Measurements from ENCODE around the gene TAGLN.
A peak's percentile ranks its signal among the peaks of the same experiment; 100 is the strongest.
"Not testable (repeated sequence)": the region's sequence is repeated elsewhere in the genome, so short reads cannot be mapped to it uniquely, and the experiment has no call there.

Gene TAGLN

GRCh38 chr11:117197006-117197405 lies 2.2 kb upstream of the TAGLN start:
- no peak for DNase-seq

- peak; percentile 59 for DNase-seq
Measured at GRCh38 chr11:117197516-117198456, 1.4 kb upstream of the TAGLN start.

- no peak for DNase-seq
Measured at GRCh38 chr11:117198613-117199012, 557 bp upstream of the TAGLN start.

- DNase-seq, result no peak
Measured at GRCh38 chr11:117199916-117200812, 994 bp downstream of the TAGLN start.

- DNase-seq, result no peak
Measured at GRCh38 chr11:117200813-117201657, 1.9 kb downstream of the TAGLN start.

DNA sequence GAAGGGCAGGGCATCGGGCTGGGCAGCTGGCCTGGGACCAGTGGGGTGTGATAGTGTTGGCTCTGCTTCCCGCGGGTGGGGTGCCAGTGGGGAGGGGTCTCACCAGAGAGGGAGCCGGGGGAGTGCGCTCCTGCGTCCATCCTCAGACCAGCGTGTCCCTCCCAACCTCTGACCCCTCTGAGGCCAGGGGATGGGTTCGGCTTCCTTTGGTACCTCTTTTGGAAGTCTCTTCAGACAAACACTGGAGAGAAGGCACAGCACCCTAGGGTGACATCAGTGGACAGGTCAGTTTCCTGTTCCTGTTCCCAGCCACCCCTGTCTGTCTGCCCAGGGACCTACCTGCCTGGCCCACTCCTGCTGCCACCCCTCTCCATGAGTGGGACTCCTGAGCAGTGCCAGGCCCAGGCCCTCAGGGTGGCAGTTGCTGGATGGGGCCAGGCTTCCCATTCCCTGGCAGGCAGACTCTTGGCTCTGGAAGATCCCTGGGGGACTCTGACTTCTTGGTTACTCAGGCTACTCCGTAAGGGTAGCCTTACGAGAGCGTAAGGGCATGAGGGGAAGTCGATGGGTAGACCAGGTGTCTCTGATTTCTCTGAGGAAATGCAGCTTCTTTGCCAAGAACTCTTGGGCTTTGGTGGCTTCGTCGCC lies 2.6 kb downstream of the TAGLN start:
- DNase-seq, result no peak

DNA sequence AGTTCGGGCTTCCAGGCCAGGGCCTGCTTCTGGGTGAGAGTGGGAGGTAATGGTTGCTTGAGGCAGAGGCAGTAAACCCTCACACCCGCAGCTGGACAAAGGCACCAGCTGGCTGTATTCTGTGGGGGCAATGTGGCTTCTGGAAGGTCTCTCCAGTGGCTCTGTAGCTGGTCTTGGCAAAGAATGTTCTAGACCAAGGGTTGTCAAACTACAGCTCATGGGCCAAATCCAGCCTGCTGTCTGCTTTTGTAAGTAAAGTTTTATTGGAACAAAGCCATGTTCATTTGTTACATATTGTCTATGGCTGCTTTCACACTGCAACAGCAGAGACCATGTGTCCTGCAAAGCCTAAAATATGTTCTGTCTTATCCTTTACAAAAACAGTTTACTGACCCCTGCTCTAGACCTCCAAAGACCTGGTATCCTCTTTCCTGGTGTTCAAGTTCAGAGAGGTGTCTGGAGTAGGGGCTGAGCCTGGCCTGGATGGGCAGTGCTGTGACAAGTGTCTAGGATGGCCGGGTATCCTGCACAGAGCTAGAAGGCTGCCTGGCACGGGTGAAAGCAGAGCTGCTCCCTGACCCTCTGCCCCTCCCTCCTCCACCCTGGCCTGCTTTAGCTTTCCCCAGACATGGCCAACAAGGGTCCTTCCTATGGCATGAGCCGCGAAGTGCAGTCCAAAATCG lies 3.4 kb downstream of the TAGLN start:
- DNase-seq, result no peak

GRCh38 chr11:117203069-117203407 lies 3.9 kb downstream of the TAGLN start:
- no peak for DNase-seq

- DNase-seq, result no peak
Measured at GRCh38 chr11:117204283-117205080, 5.3 kb downstream of the TAGLN start.

GRCh38 chr11:117205211-117205818 lies 6.1 kb downstream of the TAGLN start:
- no peak for DNase-seq

DNA sequence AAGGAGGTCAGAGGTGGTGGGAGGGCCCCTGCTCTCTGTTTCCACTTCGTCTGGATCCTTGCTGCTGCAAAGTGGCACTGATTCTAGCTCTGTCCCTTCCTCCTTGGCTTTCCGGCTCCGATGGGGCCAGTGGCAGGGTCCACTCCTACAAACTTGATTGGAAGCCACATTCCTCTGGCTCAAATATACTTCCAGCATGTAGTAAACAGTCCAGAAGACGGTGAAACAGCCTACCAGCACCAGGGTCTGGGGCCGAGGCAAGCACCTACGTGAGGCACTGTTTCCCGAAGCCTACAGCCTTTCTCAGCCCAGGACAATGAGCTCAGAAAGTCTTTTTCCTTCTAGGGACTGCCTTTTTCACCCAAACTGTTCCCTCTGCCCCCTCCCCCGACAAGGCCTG lies 6.9 kb downstream of the TAGLN start:
- DNase-seq, result not testable (repeated sequence)

DNA sequence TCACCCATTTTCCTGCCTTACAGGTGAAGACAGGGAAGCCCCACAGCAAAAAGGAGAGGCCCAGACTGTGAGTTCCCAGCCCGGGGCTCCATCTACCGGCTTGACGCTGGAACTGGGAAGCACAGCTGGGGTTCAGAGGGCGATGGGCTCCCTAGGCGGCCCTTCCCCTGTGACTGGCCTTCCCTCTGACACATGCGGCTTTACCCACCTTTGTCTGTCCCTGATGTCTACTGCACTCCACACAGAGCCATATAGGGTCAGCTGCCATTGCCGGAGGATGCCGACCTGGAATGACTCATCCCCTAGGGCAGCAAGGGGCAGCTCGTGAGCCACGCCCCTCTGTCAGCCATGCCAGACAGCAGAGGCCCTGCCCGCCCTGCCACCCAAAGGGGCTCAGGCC lies 7.7 kb downstream of the TAGLN start:
- DNase-seq, result not testable (repeated sequence)

DNA sequence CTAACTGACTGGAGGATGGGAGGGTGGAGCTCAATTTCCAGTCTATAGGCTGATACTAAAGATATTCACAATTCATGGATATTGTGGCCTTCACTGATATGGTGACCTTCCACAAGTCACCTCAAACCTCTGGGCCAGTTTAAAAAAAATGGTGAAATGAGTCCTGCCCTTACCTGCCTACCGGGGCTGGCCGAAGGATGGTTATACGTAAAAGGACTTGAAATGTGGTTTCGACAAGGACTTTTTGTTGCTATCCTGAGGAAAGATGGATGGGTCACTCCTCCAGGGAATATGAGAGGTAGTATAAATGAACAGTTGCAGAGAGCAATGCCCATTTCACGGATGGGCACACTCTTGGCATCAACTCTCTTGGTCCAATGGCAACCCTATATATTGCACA lies 8.3 kb downstream of the TAGLN start:
- not testable (repeated sequence) for DNase-seq

GRCh38 chr11:117208710-117209109 lies 9.5 kb downstream of the TAGLN start:
- DNase-seq, result not testable (repeated sequence)

DNA sequence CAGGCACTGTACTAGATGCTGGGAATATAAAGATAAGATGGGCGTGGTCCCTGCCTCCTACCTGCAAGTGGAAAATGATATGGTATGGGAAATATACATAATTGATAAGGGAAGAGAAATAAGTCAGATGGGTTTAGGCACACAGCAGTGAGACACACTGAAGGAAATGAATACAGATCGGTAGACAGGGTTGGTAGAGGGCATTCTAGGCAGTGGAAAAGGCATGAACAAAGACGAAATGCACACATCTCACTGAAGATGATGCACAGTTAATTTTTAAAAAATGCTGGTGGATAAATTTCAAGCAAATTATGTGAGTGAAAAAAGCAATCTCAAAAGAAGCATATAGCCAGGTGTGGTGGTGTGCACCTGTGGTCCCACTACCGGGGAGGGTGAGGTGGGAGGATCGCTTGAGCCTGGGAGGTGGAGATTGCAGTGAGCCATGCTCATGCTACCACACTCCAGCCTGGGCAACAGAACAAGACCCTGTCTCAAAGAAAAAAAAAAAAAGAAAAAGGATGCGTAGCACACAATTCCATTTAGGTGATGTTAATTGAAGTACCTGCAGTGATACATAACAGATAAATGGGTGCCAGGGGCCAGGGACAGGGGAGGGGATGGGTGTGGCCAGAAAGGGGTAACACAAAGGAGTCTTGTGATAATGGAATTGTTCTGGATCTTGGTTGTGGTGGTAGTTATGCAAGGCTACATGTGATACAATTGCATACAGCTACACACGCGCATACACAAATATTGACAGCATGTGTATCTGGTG lies 10.4 kb downstream of the TAGLN start:
- not testable (repeated sequence) for DNase-seq

DNA sequence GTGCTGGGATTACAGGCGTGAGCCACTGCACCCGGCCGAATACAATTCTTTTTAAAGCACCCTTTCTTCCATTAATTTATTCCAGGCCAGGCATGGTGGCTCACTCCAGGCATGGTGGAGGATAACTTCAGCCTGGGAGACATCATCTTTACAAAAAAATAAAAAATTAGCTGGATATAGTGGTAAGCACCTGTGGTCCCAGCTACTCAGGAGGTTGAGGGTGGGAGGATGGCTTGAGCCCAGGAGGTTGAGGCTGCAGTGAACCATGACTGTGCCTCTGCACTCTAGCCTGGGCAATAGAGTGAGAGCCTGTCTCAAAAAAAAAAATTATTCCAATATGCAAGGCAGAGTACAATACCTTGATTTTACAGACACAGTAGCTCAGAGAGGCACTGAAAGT lies 11.4 kb downstream of the TAGLN start:
- no peak for DNase-seq

- no peak for DNase-seq
Measured at GRCh38 chr11:117212697-117213355, 13.7 kb downstream of the TAGLN start.

- no peak for DNase-seq
Measured at GRCh38 chr11:117214404-117215110, 15.4 kb downstream of the TAGLN start.

Measured in right hindlimb (tissue), 1 donor.